NCI-H1092 (cell line): ENCODE measurements around the gene ZNF76.

Experiments
- DNase-seq: peaks from one replicate; lab custom pipeline; 2025; lab: John Stamatoyannopoulos, UW

ZNF76 gene

DNA sequence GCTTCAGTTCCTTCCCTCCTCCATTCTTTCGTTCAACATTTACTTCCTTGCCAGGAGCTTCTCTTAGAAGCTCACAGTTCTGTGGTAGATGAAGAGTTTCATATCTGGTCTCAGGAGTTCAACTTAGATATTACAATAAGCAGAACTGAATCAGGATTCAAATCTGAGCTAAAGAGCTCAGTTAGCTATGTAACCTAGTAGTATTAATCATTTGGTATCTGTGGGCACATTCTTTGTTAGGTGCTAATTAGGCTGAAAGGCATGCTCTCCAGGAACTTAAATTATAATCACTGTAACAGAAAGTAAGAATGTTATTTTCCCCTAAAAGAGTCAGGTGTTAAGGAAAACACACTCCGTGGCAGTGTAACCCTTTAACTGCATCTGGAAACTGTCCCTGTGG is 8.4 kb downstream of the ZNF76 start:
- no peak for DNase-seq

GRCh38 chr6:35272005-35272404 is 12.5 kb downstream of the ZNF76 start:
- no peak for DNase-seq

DNA sequence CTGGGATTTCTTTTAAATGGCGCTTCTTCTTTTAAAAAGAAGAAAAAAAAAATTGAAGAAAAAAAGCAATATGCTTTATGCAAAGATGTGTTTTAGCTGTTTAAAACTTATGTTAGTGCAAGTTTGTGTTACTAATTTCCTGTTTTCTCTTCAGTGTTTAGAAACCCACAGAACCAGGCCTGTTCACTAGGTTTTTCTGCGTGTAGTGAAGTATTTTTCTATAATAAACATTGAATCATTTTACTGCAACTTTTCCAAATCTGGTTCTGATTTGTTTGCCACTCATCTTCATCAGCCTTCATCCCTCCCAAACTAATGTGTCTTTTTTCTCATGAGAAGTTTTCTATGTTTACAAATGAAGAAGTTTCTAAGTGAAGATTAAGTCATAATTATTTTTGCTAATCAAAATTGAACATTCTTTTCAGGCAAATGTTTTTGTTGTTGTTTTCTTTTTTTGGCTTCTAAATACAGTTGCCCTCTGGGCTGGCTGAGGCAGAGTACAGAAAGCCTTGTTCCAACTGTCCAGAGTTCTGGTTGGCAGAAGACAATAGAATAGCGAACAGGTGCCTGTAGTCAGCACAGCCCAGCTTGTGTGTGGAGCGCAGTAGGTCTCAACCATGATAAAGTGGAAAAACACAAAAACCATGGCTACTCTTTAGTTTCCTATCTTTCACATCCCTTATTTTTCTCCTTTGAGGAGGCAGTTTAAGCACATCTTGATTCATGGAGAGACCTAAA is 14.5 kb downstream of the ZNF76 start:
- no peak for DNase-seq

DNA sequence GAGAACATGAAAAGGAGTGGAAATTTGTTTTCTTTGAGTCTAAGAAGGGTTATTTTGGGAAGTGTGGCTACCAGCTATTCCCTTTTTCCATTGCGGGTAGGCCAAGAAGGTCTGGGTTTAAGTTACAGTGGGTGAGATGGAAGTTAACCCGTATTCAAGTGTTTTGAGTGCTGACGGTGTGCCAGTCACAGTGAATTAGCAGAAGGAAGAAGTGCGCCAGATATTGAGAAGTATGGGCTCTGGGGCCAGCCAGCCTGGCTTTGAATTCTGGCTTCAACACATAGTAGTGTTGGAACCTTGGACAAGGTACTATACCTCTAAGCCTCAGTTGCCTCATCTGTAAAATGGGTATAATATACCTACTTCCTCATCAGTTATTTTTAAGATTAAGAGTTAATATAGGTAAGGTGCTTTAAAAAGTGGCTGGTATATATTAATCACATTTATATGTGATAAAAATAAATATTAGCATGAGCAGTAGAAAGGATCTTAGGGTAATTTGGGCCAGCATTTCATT is 16.3 kb downstream of the ZNF76 start:
- DNase-seq = no peak

DNA sequence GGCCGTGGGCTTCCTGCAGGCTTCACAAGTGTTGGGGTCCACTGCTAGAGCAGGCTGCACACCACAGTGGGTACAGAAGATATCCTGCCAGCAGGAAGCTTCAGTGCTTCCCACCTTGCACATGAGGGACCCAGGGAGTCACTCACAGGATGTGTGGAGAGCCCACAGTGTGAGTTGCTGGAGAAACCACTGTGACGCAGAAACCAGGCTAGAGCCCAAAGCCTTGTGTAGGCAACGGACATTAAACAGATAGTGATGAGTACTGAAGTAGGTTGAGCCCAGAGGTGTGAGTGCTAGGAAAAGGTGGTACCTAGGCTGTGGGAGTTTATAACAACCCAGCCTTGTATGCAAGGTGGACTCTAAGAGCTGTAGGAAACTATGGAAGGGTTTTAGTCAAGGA is 19.2 kb downstream of the ZNF76 start:
- no peak for DNase-seq

- no peak for DNase-seq
Observed at GRCh38 chr6:35280903-35281302, 21.4 kb downstream of the ZNF76 start.

GRCh38 chr6:35282472-35282871 is 22.9 kb downstream of the ZNF76 start:
- DNase-seq = no peak

DNA sequence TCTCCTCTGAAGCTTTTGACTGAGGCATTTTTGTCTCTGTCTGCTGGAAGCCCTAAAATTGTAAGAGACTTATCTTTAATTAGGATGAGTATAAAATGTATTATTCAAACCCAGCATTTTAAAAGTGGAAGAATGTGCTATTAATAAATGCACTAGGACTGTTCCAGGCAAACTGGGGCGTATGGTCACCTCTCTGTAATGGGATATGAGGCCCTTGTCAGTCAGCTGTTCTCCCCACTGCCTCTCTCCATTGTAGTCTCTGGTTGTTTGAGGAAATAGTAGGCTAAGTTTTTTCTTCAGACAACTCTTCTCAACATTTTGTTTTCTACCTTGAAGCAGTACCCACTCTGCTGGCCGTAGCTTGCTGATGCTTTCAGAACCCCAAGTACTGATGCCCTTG is 23.8 kb downstream of the ZNF76 start:
- no peak for DNase-seq

GRCh38 chr6:35287671-35288396 is 28.3 kb downstream of the ZNF76 start:
- no peak for DNase-seq

DNA sequence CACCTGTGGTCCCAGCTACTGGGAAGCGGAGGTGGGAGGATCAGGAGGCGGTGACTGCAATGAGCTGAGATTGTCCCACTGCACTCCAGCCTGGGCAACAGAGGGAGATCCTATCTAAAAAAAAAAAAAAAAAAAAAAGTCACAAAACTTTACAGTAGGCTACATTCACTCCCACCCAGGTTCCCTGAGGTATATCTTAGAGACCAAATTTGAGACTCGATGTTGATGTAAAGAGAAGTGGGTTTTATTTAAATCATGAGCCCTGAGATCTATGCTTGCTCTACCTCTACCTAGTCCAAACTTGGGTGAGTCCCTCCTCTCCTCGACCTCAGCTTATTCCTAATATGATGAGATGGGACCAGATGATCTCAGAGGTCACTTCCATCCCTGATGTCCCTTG is 29.3 kb downstream of the ZNF76 start:
- DNase-seq = no peak

DNA sequence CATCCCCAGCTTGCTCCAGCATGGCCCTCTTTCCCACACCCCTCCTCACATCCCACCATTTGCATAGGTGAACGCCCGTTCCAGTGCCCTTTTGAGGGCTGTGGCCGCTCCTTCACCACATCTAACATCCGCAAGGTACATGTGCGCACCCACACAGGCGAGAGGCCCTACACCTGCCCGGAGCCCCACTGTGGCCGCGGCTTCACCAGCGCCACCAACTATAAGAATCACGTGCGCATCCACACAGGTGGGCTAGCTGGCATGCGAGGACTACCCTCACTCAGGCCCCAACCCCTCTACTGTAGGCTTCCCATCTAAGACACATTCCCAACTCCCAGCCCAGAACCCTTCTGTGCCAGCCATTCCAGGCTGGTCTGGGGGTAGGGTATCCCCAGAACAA is 32.0 kb downstream of the ZNF76 start:
- no peak for DNase-seq

DNA sequence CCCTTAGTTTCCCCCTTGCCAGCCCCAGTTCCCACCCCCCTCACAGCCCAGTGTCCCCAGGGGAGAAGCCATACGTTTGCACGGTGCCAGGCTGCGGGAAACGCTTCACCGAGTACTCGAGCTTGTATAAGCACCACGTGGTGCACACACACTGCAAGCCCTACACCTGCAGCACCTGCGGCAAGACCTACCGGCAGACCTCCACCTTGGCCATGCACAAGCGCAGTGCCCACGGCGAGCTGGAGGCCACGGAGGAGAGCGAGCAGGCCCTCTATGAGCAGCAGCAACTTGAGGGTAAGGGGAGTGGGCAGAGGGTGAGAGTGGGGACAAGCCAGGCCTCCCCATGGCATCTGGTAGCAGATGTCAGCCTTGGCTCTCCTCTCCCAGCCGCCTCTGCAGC is 33.0 kb downstream of the ZNF76 start:
- no peak for DNase-seq

- DNase-seq = no peak
Observed at GRCh38 chr6:35293681-35294080, 34.1 kb downstream of the ZNF76 start.

GRCh38 chr6:35294308-35294945 is 34.9 kb downstream of the ZNF76 start:
- no peak for DNase-seq

GRCh38 chr6:35295036-35295435 is 35.5 kb downstream of the ZNF76 start:
- DNase-seq = no peak

- no peak for DNase-seq
Observed at GRCh38 chr6:35295521-35296315, 36.2 kb downstream of the ZNF76 start.

DNA sequence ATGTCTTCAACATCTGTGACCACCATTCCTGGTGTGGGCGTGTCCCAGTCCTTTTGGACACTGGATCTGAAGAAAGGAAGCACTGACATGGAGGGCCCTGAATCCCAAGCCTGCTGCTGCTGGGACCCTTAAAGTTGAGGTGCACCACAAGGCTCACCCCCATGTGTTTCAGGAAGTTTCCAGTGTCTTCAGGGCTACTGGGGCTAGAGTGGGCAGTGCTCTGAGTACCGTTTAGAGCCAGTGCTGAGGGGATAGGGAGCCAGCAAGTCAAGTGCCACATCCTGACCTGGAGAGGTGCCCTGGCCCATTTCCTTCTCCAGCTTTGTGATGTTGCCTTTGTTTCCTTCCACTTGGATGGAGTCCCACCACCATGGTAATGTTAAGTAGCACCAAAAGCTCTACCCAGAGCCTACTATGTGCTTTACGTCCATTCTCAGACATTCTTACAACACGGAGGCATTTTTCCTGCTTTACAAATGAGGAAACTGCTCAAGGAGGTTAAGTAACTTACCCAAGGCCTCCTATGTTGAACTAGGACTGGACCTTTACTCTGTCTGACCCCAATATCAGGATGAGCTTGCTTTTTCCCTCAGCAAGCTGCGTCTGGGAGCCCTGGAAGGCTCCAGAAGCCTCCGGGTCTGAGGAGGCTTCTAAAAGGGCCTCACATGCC is 37.5 kb downstream of the ZNF76 start:
- no peak for DNase-seq

DNA sequence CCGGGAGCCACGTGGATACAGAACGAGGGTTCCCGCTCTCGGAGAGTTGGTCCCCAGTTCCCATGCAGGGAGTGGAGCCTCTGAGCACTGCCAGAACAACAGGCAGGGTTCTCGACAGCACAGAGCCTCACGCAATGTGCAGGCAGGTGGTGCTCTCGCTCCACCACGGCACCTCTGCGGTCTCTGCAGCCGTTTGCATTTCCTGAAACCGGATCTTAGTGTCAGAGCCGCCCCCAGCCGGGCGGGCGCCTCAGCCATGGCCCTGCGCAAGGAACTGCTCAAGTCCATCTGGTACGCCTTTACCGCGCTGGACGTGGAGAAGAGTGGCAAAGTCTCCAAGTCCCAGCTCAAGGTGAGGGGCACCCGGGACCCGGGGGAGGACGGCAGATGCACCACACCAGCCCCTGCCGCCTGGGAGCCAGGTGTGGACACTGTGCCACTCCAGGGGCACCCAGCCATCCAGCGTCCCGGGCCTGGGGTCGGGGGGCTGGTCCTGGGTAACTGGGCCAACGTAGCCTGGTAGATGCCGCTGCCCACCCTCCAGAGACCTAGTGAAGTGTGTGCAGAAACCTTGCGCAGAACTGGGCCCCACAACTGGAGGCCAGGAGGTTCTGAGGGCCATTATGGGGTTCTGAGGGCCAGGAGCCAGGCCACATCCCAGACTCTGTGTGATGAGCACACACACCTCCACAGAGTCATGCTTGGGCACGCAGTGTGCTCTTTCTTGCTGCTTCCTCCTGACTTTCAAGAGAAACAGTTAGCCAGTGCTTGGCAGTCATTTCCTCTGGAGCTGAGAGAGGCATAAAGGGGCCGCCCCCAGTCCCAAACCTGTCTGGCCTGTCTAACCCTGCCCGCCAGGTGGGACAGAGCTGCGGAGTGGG is 38.3 kb downstream of the ZNF76 start, which contains the start of gene DEF6:
Gene DEF6, plus strand, starts transcription at position 218 of the 881 bp plus-strand sequence. Its CDS starts 39 bp downstream, at position 257.
- DNase-seq = peak; percentile 44

DNA sequence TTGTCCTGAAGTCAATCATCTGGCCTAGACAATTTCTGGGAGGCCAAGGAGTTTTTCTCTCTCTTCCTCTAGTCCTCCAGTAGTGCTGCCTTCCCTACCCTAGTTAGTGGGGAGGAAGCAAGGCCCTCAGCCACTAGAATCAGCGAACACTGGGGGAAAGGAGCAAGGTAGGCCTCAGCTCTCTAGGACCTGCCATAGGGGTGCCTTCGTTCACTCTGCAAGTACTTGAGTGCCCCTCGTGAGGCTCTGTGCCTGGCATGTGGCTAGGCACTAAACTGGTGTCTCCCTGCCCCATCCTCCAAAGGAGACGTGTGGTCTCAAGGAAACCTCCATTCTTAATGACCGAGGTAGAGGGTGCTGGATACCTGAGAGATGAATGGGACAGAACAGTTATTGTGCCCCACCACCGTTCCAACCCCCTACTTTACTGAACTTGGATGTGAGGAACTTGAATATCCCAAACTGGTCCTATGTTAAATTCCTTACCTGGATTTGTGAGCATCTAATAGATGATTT is 39.1 kb downstream of the ZNF76 start:
- no peak for DNase-seq

- no peak for DNase-seq
Observed at GRCh38 chr6:35299674-35300073, 40.1 kb downstream of the ZNF76 start.
